Astrocyte of the cerebellum (primary cell): ENCODE data around the gene ZCCHC10.

Source experiments
- DNase-seq: peaks from one replicate; pipeline ENCODE4 v3.0.0-alpha.2; 2011; ENCODE audit warnings: low read depth
- H3K4me3 ChIP-seq: 2 replicates; pipeline ENCODE4 v1.5.1; 2011; ENCODE audit warnings: mild to moderate bottlenecking, low read depth, low read length, moderate library complexity
- in situ Hi-C: cut with HindIII; loops from 2 replicates; pipeline ENCODE4 v1.10.0; 2017; ENCODE audit warnings: low sequenced_read_pairs
- TF ChIP-seq, protein P1 (sequence below): IDR thresholded peaks from 2 replicates; pipeline ENCODE4 v1.5.1; 2012; ENCODE audit warnings: low read length, low read depth, moderate library complexity, mild to moderate bottlenecking; ENCODE audit errors: missing control alignments

The ZCCHC10 gene

DNA sequence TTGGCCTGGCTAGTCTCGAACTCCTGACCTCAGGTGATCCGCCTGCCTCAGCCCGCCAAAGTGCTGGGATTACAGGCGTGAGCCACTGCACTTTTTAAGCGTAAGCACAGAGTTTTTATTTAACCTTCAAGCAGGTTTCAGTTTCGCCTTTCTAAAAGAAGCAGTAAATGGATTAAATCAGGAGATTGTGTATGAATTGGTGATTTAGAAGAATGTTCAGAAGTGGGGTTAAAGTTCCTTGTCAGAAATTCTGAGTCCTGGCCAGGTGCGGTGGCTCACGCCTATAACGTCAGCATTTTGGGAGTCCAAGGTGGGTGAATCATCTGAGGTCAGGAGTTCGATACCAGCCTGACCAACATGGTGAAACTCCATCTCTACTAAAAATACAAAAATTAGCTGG lies 37.6 kb upstream of the ZCCHC10 start:
- no peak overlapping the region for H3K4me3 ChIP-seq
- no peak for DNase-seq
- in situ Hi-C loops = no loop called here
- TF ChIP-seq, protein P1, sequence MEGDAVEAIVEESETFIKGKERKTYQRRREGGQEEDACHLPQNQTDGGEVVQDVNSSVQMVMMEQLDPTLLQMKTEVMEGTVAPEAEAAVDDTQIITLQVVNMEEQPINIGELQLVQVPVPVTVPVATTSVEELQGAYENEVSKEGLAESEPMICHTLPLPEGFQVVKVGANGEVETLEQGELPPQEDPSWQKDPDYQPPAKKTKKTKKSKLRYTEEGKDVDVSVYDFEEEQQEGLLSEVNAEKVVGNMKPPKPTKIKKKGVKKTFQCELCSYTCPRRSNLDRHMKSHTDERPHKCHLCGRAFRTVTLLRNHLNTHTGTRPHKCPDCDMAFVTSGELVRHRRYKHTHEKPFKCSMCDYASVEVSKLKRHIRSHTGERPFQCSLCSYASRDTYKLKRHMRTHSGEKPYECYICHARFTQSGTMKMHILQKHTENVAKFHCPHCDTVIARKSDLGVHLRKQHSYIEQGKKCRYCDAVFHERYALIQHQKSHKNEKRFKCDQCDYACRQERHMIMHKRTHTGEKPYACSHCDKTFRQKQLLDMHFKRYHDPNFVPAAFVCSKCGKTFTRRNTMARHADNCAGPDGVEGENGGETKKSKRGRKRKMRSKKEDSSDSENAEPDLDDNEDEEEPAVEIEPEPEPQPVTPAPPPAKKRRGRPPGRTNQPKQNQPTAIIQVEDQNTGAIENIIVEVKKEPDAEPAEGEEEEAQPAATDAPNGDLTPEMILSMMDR = no peak

DNA sequence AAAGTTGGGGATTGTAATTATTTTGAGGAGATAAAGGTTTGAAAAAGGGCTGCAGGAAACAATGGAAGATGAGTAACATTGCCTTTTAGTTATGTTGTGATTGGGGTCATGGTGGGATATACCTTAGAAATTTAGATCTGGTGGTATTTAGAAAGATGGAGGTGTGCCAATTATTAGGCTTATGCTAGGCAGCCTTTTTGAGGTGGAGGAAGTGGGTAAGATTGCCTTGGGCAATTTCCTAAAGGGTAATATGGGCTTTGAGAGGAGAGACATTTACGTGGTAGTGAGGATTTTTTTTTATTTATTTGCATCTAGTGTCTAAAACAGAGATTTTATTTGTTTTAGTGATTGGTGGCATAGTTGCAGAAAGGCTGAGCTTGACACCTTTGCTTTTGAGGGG lies 35.9 kb upstream of the ZCCHC10 start:
- in situ Hi-C loops = no loop called here
- TF ChIP-seq, protein P1 = no peak
- H3K4me3 ChIP-seq = no peak overlapping the region
- no peak for DNase-seq

DNA sequence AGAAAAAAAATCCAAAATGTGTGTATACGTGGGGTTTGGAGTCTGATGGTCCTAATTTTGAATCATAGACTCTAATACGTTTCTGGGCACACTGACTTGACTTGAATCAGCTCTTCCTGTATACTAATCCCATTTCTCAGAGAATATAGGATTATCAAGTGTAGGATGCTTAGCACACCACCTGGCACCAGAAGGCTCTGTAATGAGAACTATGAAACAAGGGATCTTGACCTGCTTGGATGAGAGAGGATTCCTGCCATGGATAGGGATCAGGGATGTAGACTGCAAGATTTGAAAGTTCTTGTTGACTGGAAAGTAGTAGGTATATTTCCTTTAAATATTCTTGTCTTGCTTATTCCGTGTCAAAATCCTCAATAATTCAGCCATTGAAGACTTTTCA lies 33.3 kb upstream of the ZCCHC10 start:
- no peak overlapping the region for H3K4me3 ChIP-seq
- no peak for DNase-seq
- TF ChIP-seq, protein P1 = no peak
- in situ Hi-C loops = no loop called here

DNA sequence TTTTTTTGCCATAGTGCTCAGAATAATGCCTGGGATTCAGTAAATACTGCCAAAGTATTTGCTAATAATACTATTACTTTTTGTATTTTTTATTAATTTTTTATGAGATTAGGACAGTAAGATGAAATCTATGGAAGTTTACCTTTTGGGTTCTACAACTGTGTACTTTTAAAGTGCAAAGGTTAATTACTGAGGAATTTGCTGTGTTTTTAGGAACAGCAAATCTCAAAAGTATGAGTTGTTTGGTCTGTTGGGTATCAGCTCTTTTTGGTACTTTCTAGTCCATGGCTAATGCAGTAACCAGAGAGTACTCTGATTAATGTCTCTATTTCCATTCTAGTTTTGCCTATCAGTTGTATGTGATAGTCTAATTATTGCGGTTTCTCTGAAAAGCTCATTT lies 30.5 kb upstream of the ZCCHC10 start:
- in situ Hi-C loops = no loop called here
- H3K4me3 ChIP-seq = no peak overlapping the region
- TF ChIP-seq, protein P1 = no peak
- no peak for DNase-seq

DNA sequence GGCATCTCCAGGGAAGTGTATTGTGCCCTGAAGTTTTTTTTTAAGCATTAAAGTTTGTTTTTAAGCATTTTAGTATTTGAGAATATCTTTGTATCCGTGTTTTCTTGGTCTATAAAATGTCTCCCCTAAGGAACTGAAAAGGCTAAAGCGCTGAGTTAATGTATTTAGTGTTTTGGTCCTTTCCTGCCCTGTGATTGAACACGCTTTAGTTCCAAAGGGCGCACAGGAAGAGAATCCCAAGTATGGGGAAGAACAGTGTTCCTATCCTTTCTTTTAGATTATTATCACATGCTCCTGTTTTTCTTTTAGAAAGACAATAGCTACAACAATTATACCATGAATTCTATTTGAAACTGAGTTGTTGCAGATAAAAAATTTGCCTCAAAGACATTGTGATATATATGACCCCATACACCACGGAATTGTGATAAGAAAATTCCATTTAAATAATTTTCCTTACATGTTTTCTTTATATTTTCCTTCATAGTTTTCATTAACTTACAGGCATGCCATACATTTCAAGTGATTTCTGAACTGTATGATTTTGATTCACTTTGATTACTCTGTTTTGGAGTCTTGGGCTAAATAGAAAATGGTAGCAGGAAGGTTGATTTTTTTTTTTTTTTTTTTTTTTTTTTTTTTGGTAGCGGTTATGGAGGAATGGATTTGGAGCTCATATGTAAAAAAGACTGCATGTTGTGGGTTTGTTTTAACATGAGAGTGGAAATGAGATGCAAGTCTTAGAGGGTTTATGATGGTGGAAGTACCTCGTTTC lies 28.5 kb upstream of the ZCCHC10 start:
- TF ChIP-seq, protein P1 = no peak
- in situ Hi-C loops = no loop called here
- H3K4me3 ChIP-seq = no peak overlapping the region
- no peak for DNase-seq

DNA sequence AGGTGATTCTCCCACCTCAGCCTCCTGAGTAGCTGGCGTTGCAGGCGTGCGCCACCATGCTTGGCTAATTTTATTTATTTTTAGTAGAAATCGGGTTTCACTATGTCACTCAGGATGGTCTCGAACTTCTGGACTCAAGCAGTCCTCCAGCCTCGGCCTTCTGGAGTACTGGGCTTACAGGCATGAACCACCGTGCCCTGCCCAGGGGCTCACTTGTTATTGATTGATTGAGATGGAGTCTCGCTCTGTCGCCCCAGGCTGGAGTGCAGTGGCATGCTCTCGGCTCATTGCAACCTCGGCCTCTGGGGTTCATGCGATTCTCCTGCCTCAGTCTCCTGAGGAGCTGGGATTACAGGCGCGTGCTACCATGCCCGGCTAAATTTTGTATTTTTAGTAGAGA lies 27.1 kb upstream of the ZCCHC10 start:
- DNase-seq = no peak
- H3K4me3 ChIP-seq = peak overlapping the region; percentile 97
- in situ Hi-C loops = no loop called here
- TF ChIP-seq, protein P1 = no peak
